IMR-90 (cell line): ENCODE data around the gene SNX33.

Experiments
- BHLHE40 ChIP-seq: fragments of 150-350 bp; IDR thresholded peaks from 2 replicates; pipeline ENCODE4 v1.6.1; 2016; ENCODE audit warnings: mild to moderate bottlenecking, low read depth, low read length
- CTCF ChIP-seq: conservative IDR thresholded peaks from 2 replicates; pipeline ENCODE4 v1.5.1; 2012; ENCODE audit warnings: mild to moderate bottlenecking, low read depth, low read length, improper control_type of control experiment
- ELK1 ChIP-seq: fragments of 150-350 bp; IDR thresholded peaks from 2 replicates; pipeline ENCODE4 v1.6.1; 2016; ENCODE audit warnings: low read depth, mild to moderate bottlenecking, low read length, moderate library complexity, borderline replicate concordance
- MAFK ChIP-seq: IDR thresholded peaks from 2 replicates; pipeline ENCODE4 v1.6.1; 2012; ENCODE audit warnings: low read depth, low read length, improper control_type of control experiment
- MAZ ChIP-seq: IDR thresholded peaks from 2 replicates; pipeline ENCODE4 v1.6.1; 2012; ENCODE audit warnings: low read depth, mild to moderate bottlenecking, low read length, improper control_type of control experiment, moderate library complexity, borderline replicate concordance
- MXI1 ChIP-seq: IDR thresholded peaks from 2 replicates; pipeline ENCODE4 v1.6.1; 2012; ENCODE audit warnings: low read depth, mild to moderate bottlenecking, low read length, moderate library complexity, borderline replicate concordance
- NFE2L2 ChIP-seq: fragments of 150-350 bp; IDR thresholded peaks from 2 replicates; pipeline ENCODE4 v1.6.1; 2016; ENCODE audit warnings: low read depth, mild to moderate bottlenecking, low read length
- POLR2A ChIP-seq: IDR thresholded peaks from 2 replicates; pipeline ENCODE4 v1.6.1; 2012; ENCODE audit warnings: mild to moderate bottlenecking, low read depth, low read length
- RAD21 ChIP-seq: IDR thresholded peaks from 2 replicates; pipeline ENCODE4 v1.6.1; 2012; ENCODE audit warnings: low read length, improper control_type of control experiment
- RFX5 ChIP-seq: IDR thresholded peaks from 2 replicates; pipeline ENCODE4 v1.8.0; 2012; ENCODE audit warnings: low read depth, mild to moderate bottlenecking, low read length, moderate library complexity
- SMC3 ChIP-seq: fragments of 150-350 bp; IDR thresholded peaks from 2 replicates; pipeline ENCODE4 v1.6.1; 2016; ENCODE audit warnings: low read depth, mild to moderate bottlenecking, antibody characterized with exemption, low read length, moderate library complexity

GRCh38 chr15:75669879-75670212 lies 22.1 kb downstream of the SNX33 start:
- TF ChIP-seq CTCF = no peak
- no peak for TF ChIP-seq NFE2L2
- TF ChIP-seq SMC3 = no peak
- no peak for TF ChIP-seq ELK1
- no peak for TF ChIP-seq BHLHE40
- no peak for TF ChIP-seq POLR2A
- TF ChIP-seq RFX5 = no peak
- no peak for TF ChIP-seq RAD21
- no peak for TF ChIP-seq MAZ
- no peak for TF ChIP-seq MAFK
- no peak for TF ChIP-seq MXI1
